Uterus (tissue), 4 donors: Measurements from ENCODE around the gene TSPAN9. TPM values are rescaled to one million over a fixed set of nuclear protein-coding genes. Genes with fewer than 3 reads are reported as not detected.

ENCODE experiments used
- DNase-seq, 2 donors: peaks; one replicate each; pipeline ENCODE4 v3.0.0-alpha.2; 2019 to 2020
- H3K27ac ChIP-seq, 2 donors: fragments of 200-600 bp; sonication (generic); 1 replicate in 1 of 2; 2 replicates in 1 of 2; pipeline ENCODE4 v1.5.1; 2016 to 2018
- H3K27me3 ChIP-seq, 2 donors: fragments of 200-600 bp; sonication (generic); one replicate each; pipeline ENCODE4 v1.5.1; 2018 to 2019; ENCODE audit warnings: control low read depth in 1 of 2
- H3K36me3 ChIP-seq, 2 donors: fragments of 200-600 bp; sonication (generic); one replicate each; pipeline ENCODE4 v1.5.1; 2019; ENCODE audit warnings: control low read depth in 1 of 2
- H3K4me1 ChIP-seq, 2 donors: fragments of 200-600 bp; sonication (generic); one replicate each; pipeline ENCODE4 v1.5.1; 2018 to 2019; ENCODE audit warnings: control low read depth in 1 of 2
- H3K4me3 ChIP-seq, 2 donors: fragments of 200-600 bp; sonication (generic); 1 replicate in 1 of 2; 2 replicates in 1 of 2; pipeline ENCODE4 v1.5.1; 2018 to 2019; ENCODE audit warnings: mild to moderate bottlenecking in 1 of 2
- H3K9me3 ChIP-seq, 2 donors: fragments of 200-600 bp; sonication (generic); one replicate each; pipeline ENCODE4 v1.5.1; 2019; ENCODE audit warnings: control low read depth in 1 of 2
- CTCF ChIP-seq, 4 experiments: fragments of 200-600 bp in 2 of 4; fragments of 450-650 bp in 2 of 4; sonication (generic) in 2 of 4; IDR thresholded peaks; one replicate each; pipeline ENCODE4 v1.5.1; 2016 to 2019; ENCODE audit warnings: antibody characterized with exemption in 4 of 4, mild to moderate bottlenecking in 2 of 4, moderate library complexity in 1 of 4
- POLR2A ChIP-seq, 2 donors: fragments of 450-650 bp; IDR thresholded peaks; one replicate each; pipeline ENCODE4 v1.6.1; 2016; ENCODE audit warnings: antibody characterized with exemption in 2 of 2, mild to moderate bottlenecking in 1 of 2, moderate library complexity in 1 of 2
- intact Hi-C: fragments of 100-400 bp; cut with DNase I; formaldehyde crosslinking; loops from one replicate; pipeline ENCODE4 v1.15.1; 2023; ENCODE audit warnings: low total_unique reads
- total RNA-seq, 4 donors: library from RNA; depleted of rRNA in 3 of 4; stranded (reverse); fragments of >200 nt in 3 of 4; gene quantifications; one replicate each; pipeline versions ENCODE4 v1.1.0 to v1.2.4, GENCODE V29; 2014 to 2023
- donor health status: DM: yes; HTN: yes; CAD: no.

Gene TSPAN9
- total RNA-seq, 4 donors from 2014 or later: 47.9 to 106 (median 65.1) TPM

- Histone ChIP-seq H3K4me3 (no peak overlapping the region), H3K27ac (no peak overlapping the region), H3K9me3 (no peaks in the 10 kb centered on the region), H3K36me3 (no peaks in the 10 kb centered on the region), H3K4me1 (no peaks in the 10 kb centered on the region), H3K27me3 (no peaks in the 10 kb centered on the region)
- TF ChIP-seq CTCF (IDR thresholded peaks at IDR 0.05): no peak
- TF ChIP-seq POLR2A (IDR thresholded peaks at IDR 0.05): no peak
- intact Hi-C loops: no loop called here
- DNase-seq: no peak
These were observed 101.6 kb downstream of the TSPAN9 start for GRCh38 chr12:3178671-3179313.

GRCh38 chr12:3179731-3180130 is 102.6 kb downstream of the TSPAN9 start:
- Histone ChIP-seq H3K4me1 (no peaks in the 10 kb centered on the region), H3K36me3 (no peaks in the 10 kb centered on the region), H3K9me3 (no peaks in the 10 kb centered on the region), H3K27me3 (no peaks in the 10 kb centered on the region), H3K27ac (no peak overlapping the region), H3K4me3 (no peak overlapping the region)
- TF ChIP-seq POLR2A (IDR thresholded peaks at IDR 0.05) (no peak), CTCF (IDR thresholded peaks at IDR 0.05) (no peak)
- no peak for DNase-seq
- intact Hi-C loops: no loop called here

DNA sequence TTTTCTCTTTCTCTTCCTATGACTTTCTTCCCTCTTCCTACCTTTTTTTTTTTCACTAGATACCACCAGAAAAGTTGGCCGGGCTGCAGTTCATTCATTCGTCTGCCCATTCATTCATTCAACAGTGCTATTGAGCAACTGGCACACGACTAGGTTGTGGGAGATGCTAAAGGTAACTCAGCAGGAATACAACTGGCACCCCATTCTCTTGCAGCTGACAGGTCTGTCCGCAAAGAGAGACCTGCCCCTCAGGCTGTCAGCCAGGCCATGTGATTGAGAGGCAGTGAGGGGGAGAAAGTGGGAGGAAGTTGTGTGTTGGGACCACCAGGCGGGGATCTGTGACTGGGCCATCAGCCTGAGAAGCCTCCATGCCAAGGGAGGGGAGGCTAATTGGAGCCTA is 105.2 kb downstream of the TSPAN9 start:
- Histone ChIP-seq H3K36me3 (no peaks in the 10 kb centered on the region), H3K4me3 (no peak overlapping the region), H3K4me1 (no peaks in the 10 kb centered on the region), H3K27me3 (no peaks in the 10 kb centered on the region), H3K27ac (no peak overlapping the region), H3K9me3 (no peaks in the 10 kb centered on the region)
- intact Hi-C loops: no loop called here
- TF ChIP-seq POLR2A (IDR thresholded peaks at IDR 0.05) (no peak), CTCF (IDR thresholded peaks at IDR 0.05) (no peak)
- DNase-seq: no peak

GRCh38 chr12:3184485-3184884 is 107.3 kb downstream of the TSPAN9 start:
- intact Hi-C loops: no loop called here
- no peaks in the 10 kb centered on the region for H3K4me1 ChIP-seq
- H3K27ac ChIP-seq: no peak overlapping the region
- DNase-seq: no peak
- TF ChIP-seq POLR2A (IDR thresholded peaks at IDR 0.05) (no peak), CTCF (IDR thresholded peaks at IDR 0.05) (no peak)
- H3K4me3 ChIP-seq: no peak overlapping the region
- H3K36me3 ChIP-seq: no peaks in the 10 kb centered on the region
- no peaks in the 10 kb centered on the region for H3K27me3 ChIP-seq
- no peaks in the 10 kb centered on the region for H3K9me3 ChIP-seq

GRCh38 chr12:3185260-3185870 is 108.2 kb downstream of the TSPAN9 start:
- no peak overlapping the region for H3K27ac ChIP-seq
- intact Hi-C loops: no loop called here
- DNase-seq: no peak
- no peaks in the 10 kb centered on the region for H3K9me3 ChIP-seq
- no peaks in the 10 kb centered on the region for H3K4me1 ChIP-seq
- TF ChIP-seq CTCF (IDR thresholded peaks at IDR 0.05) (no peak), POLR2A (IDR thresholded peaks at IDR 0.05) (no peak)
- H3K36me3 ChIP-seq: no peaks in the 10 kb centered on the region
- no peak overlapping the region for H3K4me3 ChIP-seq
- H3K27me3 ChIP-seq: no peaks in the 10 kb centered on the region
